GM21390 (cell line): Measurements from ENCODE around the gene KRT5.

ENCODE experiments used
- ATAC-seq: cut with Tn5 transposase; IDR thresholded peaks from one replicate; pipeline ENCODE4 v1.9.1; 2021; ENCODE audit not compliant: unreplicated experiment

Gene KRT5

GRCh38 chr12:52519826-52520662 is at the start of gene KRT5:
Gene KRT5 (minus strand): TSS chr12:52520394. CDS start chr12:52520296, 98 bp downstream.
- ATAC-seq, result no peak

- ATAC-seq, result no peak
Measured at GRCh38 chr12:52568111-52568510, 47.9 kb upstream of the KRT5 start.

GRCh38 chr12:52566847-52567291 is 46.7 kb upstream of the KRT5 start:
- ATAC-seq, result no peak

GRCh38 chr12:52564582-52564981 is 44.4 kb upstream of the KRT5 start:
- no peak for ATAC-seq

- no peak for ATAC-seq
Measured at GRCh38 chr12:52561880-52562449, 41.8 kb upstream of the KRT5 start.

GRCh38 chr12:52559979-52560378 is 39.8 kb upstream of the KRT5 start:
- no peak for ATAC-seq

- no peak for ATAC-seq
Measured at GRCh38 chr12:52558781-52559445, 38.7 kb upstream of the KRT5 start.

- ATAC-seq, result no peak
Measured at GRCh38 chr12:52557476-52557875, 37.3 kb upstream of the KRT5 start.

- ATAC-seq, result no peak
Measured at GRCh38 chr12:52555577-52555976, 35.4 kb upstream of the KRT5 start.

GRCh38 chr12:52552681-52553195 is 32.5 kb upstream of the KRT5 start, which contains the start of gene KRT71:
Gene KRT71 (minus strand): TSS chr12:52553145. CDS start chr12:52553077, 68 bp downstream.
- ATAC-seq, result no peak

GRCh38 chr12:52552055-52552454 is 31.9 kb upstream of the KRT5 start:
- ATAC-seq, result no peak

GRCh38 chr12:52551216-52551865 is 31.1 kb upstream of the KRT5 start:
- no peak for ATAC-seq

GRCh38 chr12:52546126-52546525 is 25.9 kb upstream of the KRT5 start:
- no peak for ATAC-seq

GRCh38 chr12:52543985-52544883 is 24.0 kb upstream of the KRT5 start:
- no peak for ATAC-seq

GRCh38 chr12:52542785-52543318 is 22.7 kb upstream of the KRT5 start:
- ATAC-seq, result no peak

GRCh38 chr12:52542157-52542556 is 22.0 kb upstream of the KRT5 start:
- no peak for ATAC-seq

- ATAC-seq, result no peak
Measured at GRCh38 chr12:52541709-52542108, 21.5 kb upstream of the KRT5 start.

- no peak for ATAC-seq
Measured at GRCh38 chr12:52540531-52540930, 20.3 kb upstream of the KRT5 start.

GRCh38 chr12:52539821-52540173 is 19.6 kb upstream of the KRT5 start:
- ATAC-seq, result no peak
